ENCODE results near the gene TMEM175. TPM values are rescaled to one million over a fixed set of nuclear protein-coding genes. Genes with fewer than 3 reads are reported as not detected.

TMEM175 gene
- total RNA-seq, 1 donor from 2014 or later, result 15.4 TPM

- Mint-ChIP-seq H3K9me3 (no peaks in the 10 kb centered on the region), H3K36me3 (ENCODE audit: low read depth) (peaks cover 17% of the 10 kb centered on the region), H3K27ac (no peak overlapping the region), H3K4me3 (no peak overlapping the region), H3K4me1 (ENCODE audit: low read depth) (no peaks in the 10 kb centered on the region), H3K27me3 (ENCODE audit: insufficient read depth) (no peaks in the 10 kb centered on the region)
- intact Hi-C loops (cut with micrococcal nuclease), result no loop called here
- no peak for DNase-seq (ENCODE audit: low spot score)
Observed at GRCh38 chr4:892780-893179, 39.5 kb upstream of the TMEM175 start.

- H3K4me1 Mint-ChIP-seq (ENCODE audit: low read depth), result no peaks in the 10 kb centered on the region
- H3K36me3 Mint-ChIP-seq (ENCODE audit: low read depth), result peaks cover 14% of the 10 kb centered on the region
- DNase-seq (ENCODE audit: low spot score), result no peak
- no peaks in the 10 kb centered on the region for H3K27me3 Mint-ChIP-seq (ENCODE audit: insufficient read depth)
- no peak overlapping the region for H3K4me3 Mint-ChIP-seq
- no peaks in the 10 kb centered on the region for H3K9me3 Mint-ChIP-seq
- intact Hi-C loops (cut with micrococcal nuclease), result no loop called here
- no peak overlapping the region for H3K27ac Mint-ChIP-seq
Observed at GRCh38 chr4:893276-893994, 38.8 kb upstream of the TMEM175 start.

- no peak for DNase-seq (ENCODE audit: low spot score)
- intact Hi-C loops (cut with micrococcal nuclease), result no loop called here
- no peaks in the 10 kb centered on the region for H3K9me3 Mint-ChIP-seq
- no peak overlapping the region for H3K27ac Mint-ChIP-seq
- H3K4me1 Mint-ChIP-seq (ENCODE audit: low read depth), result no peaks in the 10 kb centered on the region
- H3K36me3 Mint-ChIP-seq (ENCODE audit: low read depth), result peaks cover 14% of the 10 kb centered on the region
- H3K4me3 Mint-ChIP-seq, result no peak overlapping the region
- no peaks in the 10 kb centered on the region for H3K27me3 Mint-ChIP-seq (ENCODE audit: insufficient read depth)
Observed at GRCh38 chr4:893995-894705, 38.1 kb upstream of the TMEM175 start.

GRCh38 chr4:895596-895995 is 36.7 kb upstream of the TMEM175 start:
- no peaks in the 10 kb centered on the region for H3K4me1 Mint-ChIP-seq (ENCODE audit: low read depth)
- H3K36me3 Mint-ChIP-seq (ENCODE audit: low read depth), result peaks cover 17% of the 10 kb centered on the region
- intact Hi-C loops (cut with micrococcal nuclease), result no loop called here
- no peaks in the 10 kb centered on the region for H3K9me3 Mint-ChIP-seq
- no peak for DNase-seq (ENCODE audit: low spot score)
- H3K4me3 Mint-ChIP-seq, result no peak overlapping the region
- H3K27ac Mint-ChIP-seq, result no peak overlapping the region
- H3K27me3 Mint-ChIP-seq (ENCODE audit: insufficient read depth), result no peaks in the 10 kb centered on the region

GRCh38 chr4:896216-896615 is 36.0 kb upstream of the TMEM175 start:
- Mint-ChIP-seq H3K27me3 (ENCODE audit: insufficient read depth) (no peaks in the 10 kb centered on the region), H3K36me3 (ENCODE audit: low read depth) (peaks cover 17% of the 10 kb centered on the region), H3K4me1 (ENCODE audit: low read depth) (no peaks in the 10 kb centered on the region), H3K27ac (no peak overlapping the region), H3K4me3 (no peak overlapping the region), H3K9me3 (no peaks in the 10 kb centered on the region)
- DNase-seq (ENCODE audit: low spot score), result no peak
- intact Hi-C loops (cut with micrococcal nuclease), result no loop called here

- no peak overlapping the region for H3K27ac Mint-ChIP-seq
- no peak for DNase-seq (ENCODE audit: low spot score)
- no peaks in the 10 kb centered on the region for H3K9me3 Mint-ChIP-seq
- H3K4me3 Mint-ChIP-seq, result no peak overlapping the region
- H3K27me3 Mint-ChIP-seq (ENCODE audit: insufficient read depth), result no peaks in the 10 kb centered on the region
- H3K36me3 Mint-ChIP-seq (ENCODE audit: low read depth), result peaks cover 17% of the 10 kb centered on the region
- intact Hi-C loops (cut with micrococcal nuclease), result no loop called here
- no peaks in the 10 kb centered on the region for H3K4me1 Mint-ChIP-seq (ENCODE audit: low read depth)
Observed at GRCh38 chr4:896630-897029, 35.6 kb upstream of the TMEM175 start.

- H3K36me3 Mint-ChIP-seq (ENCODE audit: low read depth), result peaks cover 17% of the 10 kb centered on the region
- no peak overlapping the region for H3K4me3 Mint-ChIP-seq
- DNase-seq (ENCODE audit: low spot score), result no peak
- no peaks in the 10 kb centered on the region for H3K9me3 Mint-ChIP-seq
- intact Hi-C loops (cut with micrococcal nuclease), result no loop called here
- H3K4me1 Mint-ChIP-seq (ENCODE audit: low read depth), result peaks cover 6% of the 10 kb centered on the region
- no peak overlapping the region for H3K27ac Mint-ChIP-seq
- no peaks in the 10 kb centered on the region for H3K27me3 Mint-ChIP-seq (ENCODE audit: insufficient read depth)
Observed at GRCh38 chr4:898123-898522, 34.1 kb upstream of the TMEM175 start.

- Mint-ChIP-seq H3K36me3 (ENCODE audit: low read depth) (peaks cover 17% of the 10 kb centered on the region), H3K27ac (no peak overlapping the region), H3K27me3 (ENCODE audit: insufficient read depth) (no peaks in the 10 kb centered on the region), H3K9me3 (no peaks in the 10 kb centered on the region), H3K4me1 (ENCODE audit: low read depth) (peaks cover 6% of the 10 kb centered on the region), H3K4me3 (no peak overlapping the region)
- DNase-seq (ENCODE audit: low spot score), result no peak
- intact Hi-C loops (cut with micrococcal nuclease), result no loop called here
Observed at GRCh38 chr4:898869-899555, 33.2 kb upstream of the TMEM175 start.

DNA sequence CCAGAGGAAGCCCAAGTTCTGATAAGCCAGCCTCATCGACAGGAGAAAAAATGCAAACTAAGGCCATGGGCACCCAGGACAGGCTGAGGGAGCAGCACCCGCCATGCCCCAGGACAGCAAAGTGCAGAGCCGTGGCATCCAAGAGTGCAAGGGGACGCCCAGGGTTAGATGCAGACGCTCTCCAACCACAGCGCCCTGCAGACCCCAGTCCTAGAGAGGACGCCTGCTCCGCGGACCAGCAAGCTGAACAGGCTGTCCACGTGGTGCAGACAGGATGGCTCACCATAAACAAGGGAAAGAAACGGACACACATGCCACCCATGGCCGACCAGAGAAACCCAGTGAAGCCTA is 32.7 kb upstream of the TMEM175 start:
- Mint-ChIP-seq H3K27ac (no peak overlapping the region), H3K36me3 (ENCODE audit: low read depth) (peaks cover 17% of the 10 kb centered on the region), H3K27me3 (ENCODE audit: insufficient read depth) (no peaks in the 10 kb centered on the region), H3K9me3 (no peaks in the 10 kb centered on the region), H3K4me3 (no peak overlapping the region), H3K4me1 (ENCODE audit: low read depth) (peaks cover 6% of the 10 kb centered on the region)
- intact Hi-C loops (cut with micrococcal nuclease), result no loop called here
- DNase-seq (ENCODE audit: low spot score), result no peak

- Mint-ChIP-seq H3K4me3 (no peak overlapping the region), H3K9me3 (no peaks in the 10 kb centered on the region), H3K36me3 (ENCODE audit: low read depth) (peaks cover 17% of the 10 kb centered on the region), H3K27me3 (ENCODE audit: insufficient read depth) (no peaks in the 10 kb centered on the region), H3K27ac (no peak overlapping the region), H3K4me1 (ENCODE audit: low read depth) (peaks cover 6% of the 10 kb centered on the region)
- intact Hi-C loops (cut with micrococcal nuclease), result no loop called here
- no peak for DNase-seq (ENCODE audit: low spot score)
Observed at GRCh38 chr4:900073-900472, 32.2 kb upstream of the TMEM175 start.

DNA sequence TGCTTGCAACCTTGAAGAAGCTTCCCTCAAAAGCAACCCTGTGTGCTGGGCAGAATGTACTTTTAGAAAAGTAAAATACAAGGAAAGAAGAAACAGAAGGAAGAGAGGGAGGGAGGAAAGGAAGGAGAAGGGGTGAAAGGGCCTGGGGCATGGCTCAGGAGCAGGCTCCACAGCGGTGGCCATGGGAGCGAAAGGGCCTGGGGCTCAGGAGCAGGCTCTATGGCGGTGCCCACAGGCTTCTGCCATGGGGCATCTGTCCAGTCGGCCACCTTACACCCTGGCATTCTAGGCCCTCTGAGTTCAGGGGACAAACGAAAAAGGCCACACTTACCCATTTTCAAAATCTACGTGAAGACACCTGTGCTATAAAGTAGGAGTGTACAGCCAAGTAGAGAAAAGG is 31.5 kb upstream of the TMEM175 start:
- Mint-ChIP-seq H3K4me1 (ENCODE audit: low read depth) (peaks cover 6% of the 10 kb centered on the region), H3K4me3 (no peak overlapping the region), H3K27me3 (ENCODE audit: insufficient read depth) (no peaks in the 10 kb centered on the region), H3K27ac (no peak overlapping the region), H3K36me3 (ENCODE audit: low read depth) (peaks cover 17% of the 10 kb centered on the region), H3K9me3 (no peaks in the 10 kb centered on the region)
- intact Hi-C loops (cut with micrococcal nuclease), result no loop called here
- DNase-seq (ENCODE audit: low spot score), result no peak

- intact Hi-C loops (cut with micrococcal nuclease), result no loop called here
- peaks cover 17% of the 10 kb centered on the region for H3K36me3 Mint-ChIP-seq (ENCODE audit: low read depth)
- no peaks in the 10 kb centered on the region for H3K9me3 Mint-ChIP-seq
- H3K27me3 Mint-ChIP-seq (ENCODE audit: insufficient read depth), result no peaks in the 10 kb centered on the region
- DNase-seq (ENCODE audit: low spot score), result no peak
- H3K4me3 Mint-ChIP-seq, result no peak overlapping the region
- H3K27ac Mint-ChIP-seq, result no peak overlapping the region
- peaks cover 6% of the 10 kb centered on the region for H3K4me1 Mint-ChIP-seq (ENCODE audit: low read depth)
Observed at GRCh38 chr4:901192-901910, 30.9 kb upstream of the TMEM175 start.

Data from activated T-helper 1 cell treated with anti-CD3 and anti-CD28 coated beads, Interleukin-12 subunit alpha, Interleukin-12 subunit beta, Interleukin-2, Interleukin-4 antibody, amounts not matched to agents 30 ng/mL and 10 ng/mL and 1 ng/mL, durations not matched to agents 14 hours and 24 hours and 36 hours (primary cell).